Retina (tissue), 1 donor: Measurements from ENCODE around the gene PLXNA4.

ENCODE experiments used
- DNase-seq: peaks from one replicate; pipeline ENCODE4 v3.0.0-alpha.2; 2016

PLXNA4 gene

DNA sequence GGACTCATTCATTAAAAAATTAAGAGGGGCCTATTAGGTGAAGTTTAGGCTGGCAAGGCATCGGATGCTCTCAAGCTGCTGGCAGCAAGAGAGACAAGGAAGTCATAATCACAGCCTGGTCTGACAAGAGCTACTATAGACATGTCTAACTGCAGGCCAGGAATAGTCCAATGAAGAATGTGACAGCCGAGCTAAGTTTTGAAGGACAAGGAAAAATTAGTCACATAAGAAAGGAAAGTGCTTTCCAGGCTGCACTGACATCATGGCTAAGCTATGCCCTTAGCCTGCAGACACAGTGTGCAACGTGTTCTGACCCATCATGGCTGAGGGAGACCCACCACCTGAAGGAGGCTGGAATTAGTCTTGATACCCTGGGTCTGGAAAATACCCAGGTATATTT lies 281.1 kb downstream of the PLXNA4 start:
- DNase-seq: no peak

DNA sequence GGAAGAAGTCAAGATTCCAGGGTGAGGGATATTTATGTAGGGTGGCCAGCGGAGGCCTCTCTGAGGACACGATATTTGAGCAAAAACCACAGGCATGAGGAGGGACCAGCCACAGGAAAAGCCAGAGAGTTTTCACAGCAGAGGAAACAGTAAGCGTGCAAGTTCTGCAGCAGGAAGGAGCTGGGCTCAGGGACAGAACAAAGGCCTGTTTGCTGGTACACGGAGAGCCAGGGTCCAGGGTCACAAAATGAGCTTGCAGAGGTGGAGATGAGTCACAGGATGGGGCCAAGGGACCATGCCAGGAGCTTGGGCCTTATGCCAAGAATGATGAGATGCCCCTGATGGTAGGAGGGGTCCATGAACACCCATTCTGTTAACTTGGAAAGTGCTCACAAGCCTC lies 283.5 kb downstream of the PLXNA4 start:
- no peak for DNase-seq

DNA sequence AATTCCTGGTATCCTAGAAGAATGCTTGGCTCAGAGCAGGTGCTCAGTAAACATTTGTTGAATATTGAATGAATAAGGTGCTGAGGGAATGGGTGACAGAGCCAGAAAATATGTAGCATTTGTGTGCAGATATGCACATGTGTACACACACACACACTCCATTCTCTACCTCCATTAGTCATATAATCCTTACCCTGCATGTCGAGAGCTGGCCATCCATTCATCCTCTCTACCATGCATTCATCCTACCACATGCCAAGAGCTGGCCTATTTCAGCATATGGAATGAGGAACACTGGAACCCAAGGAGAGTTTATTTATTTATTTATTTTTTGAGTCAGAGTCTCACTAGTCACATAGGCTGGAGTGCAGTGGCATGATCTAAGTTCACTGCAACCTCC lies 284.8 kb downstream of the PLXNA4 start:
- no peak for DNase-seq

DNA sequence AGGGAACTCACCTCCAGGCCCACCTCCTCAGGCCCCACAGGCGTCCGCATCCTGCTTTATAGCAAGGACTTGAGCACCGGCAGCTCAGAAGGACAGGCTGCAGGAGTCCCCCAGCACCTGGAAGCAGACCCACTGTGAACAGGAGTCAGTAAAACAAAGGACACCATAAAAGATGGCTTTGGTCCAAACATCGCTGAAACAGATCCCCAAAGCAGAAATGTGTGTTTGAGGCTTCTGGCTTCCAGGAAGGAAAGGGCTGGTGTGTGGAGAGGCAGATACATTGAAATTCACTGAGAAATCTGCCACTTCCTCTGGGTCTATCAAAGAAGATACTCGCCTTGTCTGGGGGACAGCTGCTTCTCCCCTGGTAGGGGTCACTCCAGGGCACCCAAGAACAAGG lies 286.2 kb downstream of the PLXNA4 start:
- DNase-seq: no peak

DNA sequence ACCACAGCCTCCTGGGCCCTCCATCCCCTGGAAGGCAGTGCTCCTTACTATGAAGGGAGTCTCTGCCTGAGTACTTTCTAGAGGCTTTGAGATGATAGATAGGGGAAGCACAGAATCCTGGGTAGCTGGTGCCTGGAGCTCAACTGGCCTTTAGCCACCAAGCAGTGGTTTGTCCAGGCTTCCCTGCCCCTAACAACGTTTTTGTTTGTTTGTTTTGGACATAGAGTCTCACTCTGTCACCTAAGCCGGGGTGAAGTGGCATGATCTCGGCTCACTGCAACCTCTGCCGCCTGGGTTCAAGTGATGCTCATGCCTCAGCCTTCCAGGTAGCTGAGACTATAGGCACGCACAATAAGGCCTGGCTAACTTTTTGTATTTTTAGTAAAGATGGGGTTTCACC lies 289.4 kb downstream of the PLXNA4 start:
- DNase-seq: no peak

DNA sequence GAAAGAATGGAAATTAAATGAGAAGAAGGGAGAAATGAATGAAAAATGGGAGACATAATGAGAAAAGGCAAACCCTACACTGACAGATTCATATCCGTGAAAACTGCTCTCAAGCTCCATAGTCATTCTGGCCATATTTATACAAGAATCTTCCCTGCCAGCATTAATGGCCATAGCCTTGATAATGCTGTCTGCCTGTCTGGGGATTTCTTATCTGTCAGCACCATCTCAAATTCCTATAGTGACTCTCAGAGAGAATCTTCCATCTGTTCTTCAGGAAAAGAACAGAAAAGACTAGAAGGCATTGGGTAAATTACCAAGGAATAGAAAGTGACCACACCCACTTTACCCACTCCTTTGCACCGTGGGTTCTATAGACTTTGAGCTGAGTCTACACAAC lies 295.9 kb downstream of the PLXNA4 start:
- no peak for DNase-seq

DNA sequence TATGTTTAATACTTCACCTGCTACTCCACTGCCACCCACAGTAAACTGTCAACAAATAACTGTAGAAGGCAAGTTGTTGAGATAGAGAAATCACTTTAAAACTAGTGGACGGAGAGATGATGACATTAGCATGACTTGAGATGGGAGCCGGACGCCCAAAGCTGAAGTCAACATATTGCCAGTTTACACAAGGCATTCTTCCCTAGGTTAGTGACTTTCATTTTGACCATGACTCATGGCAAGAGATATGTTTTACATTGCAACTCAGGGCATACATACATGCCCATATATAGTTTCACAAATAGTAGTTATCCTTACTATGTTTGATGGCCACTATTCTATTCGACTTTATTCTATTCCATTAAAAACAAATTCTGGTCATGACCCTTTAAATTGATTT lies 296.6 kb downstream of the PLXNA4 start:
- DNase-seq: no peak

DNA sequence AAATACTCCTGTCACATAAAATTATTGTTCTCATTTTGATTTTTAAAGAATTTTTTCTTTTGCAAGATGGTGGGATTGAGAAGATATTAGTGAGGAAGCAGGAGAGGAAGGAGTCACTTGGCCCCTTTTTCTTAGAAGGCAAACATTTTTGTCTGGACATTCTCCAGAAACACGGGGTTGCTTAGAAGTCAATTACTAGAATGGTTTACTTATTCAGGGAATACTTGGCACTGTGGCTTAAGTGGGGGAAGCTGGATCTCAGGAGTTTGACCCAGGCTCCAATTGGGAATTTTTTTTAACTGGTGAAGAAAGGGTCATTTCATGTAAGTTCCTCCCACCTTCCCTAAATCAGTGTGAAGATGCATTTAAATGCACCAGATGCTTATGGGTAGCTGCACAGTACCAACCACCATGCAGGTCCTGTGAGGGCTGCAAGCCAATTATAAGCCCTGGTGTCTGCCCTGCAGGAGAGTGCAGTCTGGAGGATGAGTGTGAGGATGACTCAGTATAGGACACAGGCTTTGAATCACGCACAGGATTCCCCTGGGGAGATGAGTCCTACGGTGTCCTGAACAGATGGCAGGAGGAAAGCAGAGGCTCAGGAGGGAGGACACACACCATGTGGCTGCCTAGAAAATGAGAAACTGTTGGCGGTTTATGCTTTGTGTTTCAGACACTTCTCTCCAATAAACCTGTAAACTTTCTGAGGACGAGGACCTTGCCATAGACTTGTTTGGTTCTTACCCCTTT lies 299.1 kb downstream of the PLXNA4 start:
- no peak for DNase-seq

DNA sequence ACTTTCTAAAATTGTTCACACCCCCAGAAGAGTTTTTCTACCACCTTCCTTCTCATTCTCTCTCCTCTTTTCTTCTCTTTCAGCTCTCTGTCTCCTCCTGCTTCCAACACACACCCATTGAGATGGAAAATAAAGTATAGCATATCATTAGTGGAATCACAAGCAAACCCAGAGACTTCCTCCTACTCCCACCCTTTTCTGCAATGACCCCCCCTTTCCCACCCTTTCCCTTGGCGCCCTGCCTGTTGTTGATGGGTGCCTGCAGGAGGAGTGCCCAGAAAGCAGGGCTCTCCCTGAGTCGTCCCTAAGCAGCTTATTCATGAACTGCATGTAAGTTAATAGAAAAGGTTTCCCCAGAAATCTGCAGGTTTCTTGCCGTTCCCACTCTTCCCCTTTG lies 300.0 kb downstream of the PLXNA4 start:
- DNase-seq: no peak

DNA sequence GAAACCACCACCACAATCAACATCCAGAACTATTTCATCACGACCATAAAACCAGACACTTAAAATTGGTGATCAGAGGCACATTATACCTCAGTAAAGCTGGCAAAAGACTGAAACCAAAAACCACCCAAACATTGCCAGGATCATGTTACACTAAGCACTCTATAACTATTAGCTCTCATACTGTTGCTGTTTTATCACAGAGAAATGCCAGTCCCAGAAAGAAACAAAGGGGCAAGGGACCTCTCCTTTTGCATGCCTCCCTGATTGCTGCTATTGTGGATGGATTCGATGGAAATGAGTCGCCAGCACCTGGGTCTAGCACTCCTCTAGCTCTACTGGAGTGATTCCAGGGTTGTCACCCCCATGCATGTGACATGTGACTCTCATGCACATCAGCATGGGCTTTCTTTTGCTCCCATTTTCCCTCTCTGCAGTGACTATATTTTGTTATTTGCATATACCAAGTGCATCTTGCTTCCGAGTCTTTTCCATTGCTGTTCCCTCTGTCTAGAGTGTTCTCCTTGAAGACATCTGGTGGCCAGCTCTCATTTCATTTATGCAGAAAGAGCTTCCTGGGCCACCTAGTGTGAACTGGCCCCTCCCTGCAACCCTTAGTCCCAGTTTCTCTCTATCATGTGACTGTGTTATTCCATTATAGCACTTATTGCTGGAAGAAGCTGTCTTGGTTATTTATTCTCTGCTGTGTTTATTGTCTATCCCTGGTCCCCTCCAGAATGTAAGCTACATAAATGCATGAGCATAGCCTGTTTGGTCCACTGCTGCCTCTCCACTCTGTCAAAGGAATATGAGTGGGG lies 300.6 kb downstream of the PLXNA4 start:
- no peak for DNase-seq

DNA sequence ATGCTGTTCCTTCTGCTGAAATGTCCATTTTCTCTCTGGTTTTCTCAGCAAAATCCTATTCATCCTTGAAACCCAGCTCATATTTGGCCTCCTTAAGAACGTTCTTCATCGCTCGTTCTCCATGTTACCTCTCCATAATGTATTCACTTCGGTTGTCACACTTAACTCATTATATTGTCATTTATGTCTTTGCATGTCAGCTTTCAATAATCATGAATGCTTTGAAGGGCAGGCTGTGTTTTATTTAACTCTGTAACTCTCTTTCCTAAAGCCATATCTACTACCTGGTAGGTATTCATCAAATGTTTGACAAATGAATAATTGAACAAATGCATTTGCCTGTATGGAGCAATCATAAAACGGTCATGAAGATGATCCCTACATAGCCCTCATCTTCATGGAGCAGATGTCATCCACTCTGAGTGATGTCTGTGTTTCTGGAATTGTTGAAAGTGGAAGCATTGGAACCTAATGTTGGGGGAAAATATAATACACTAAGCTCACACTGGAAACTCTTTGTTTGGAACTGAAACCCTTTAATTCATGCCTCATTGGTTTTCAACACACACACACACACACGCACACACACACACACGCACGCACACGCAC lies 303.4 kb downstream of the PLXNA4 start:
- DNase-seq: no peak

DNA sequence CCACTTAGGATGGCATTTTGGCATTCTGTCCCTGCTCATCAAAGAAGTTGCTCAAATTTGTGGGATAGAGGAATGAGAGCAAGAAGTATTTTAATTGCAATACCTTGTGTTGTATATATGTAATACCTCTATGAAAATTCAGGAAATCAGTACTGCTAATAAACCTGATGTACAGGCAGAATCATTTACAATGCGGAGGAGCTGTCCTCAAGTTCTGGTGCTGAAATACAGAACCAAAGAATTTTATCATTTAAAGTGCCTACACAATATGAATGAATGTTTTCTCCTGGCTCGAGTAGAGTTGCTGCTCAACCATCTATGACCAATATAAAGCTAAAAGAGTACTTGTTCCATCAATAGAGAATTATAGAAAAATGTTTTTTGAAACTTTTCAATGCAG lies 305.8 kb downstream of the PLXNA4 start:
- DNase-seq: no peak

DNA sequence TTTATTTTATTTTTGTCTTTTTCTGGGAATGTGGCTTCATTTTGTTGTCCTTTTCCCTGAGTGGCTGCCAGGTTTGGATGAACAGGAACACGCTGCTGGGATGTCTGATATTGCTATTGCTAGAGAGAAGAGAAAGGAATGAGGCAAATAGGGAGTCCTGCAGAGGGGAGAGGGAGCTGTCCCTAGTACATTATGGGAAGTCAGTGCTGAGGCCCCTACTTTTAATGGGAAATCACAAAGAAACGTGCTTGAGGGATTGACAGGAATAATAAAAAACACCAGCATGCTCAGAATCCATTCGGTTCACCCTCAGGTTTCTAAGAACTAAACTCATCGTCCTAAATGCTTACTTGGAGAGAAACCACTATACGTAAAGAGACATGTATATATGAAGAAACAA lies 306.6 kb downstream of the PLXNA4 start:
- DNase-seq: no peak

DNA sequence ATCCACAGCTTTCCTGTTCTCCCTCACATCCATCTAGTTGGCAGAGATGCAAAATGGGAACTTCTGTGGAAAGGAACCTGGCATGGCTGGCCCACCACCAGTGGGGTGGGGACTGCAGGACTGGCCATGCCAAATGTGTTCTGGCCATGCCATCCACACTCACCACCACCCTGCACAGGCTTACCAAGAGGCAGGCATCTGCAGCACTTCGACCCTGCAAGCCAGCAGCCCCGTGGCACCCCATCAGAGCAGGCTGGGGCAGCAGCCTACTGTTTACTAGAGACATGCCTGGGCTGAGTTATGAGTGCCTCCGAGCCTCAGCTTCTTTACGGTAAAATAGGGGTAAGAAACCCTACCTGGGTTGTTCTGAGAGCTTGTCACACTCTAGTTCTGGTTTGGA lies 313.1 kb downstream of the PLXNA4 start:
- no peak for DNase-seq

DNA sequence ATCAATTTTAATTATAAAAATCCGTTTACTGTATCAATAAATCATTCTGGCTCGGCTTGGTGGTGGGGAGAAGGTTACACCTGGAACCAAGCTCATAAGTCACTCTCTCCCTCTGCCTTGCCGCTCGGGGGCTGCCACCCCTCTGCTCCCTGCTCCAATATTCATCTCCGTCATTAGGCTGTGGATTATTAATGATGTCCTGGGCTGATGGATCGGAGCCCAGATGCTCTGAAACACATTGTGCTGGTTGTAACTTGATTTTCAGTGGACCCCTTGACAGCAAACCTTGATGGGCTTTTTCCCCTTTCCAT lies 314.2 kb downstream of the PLXNA4 start:
- no peak for DNase-seq

DNA sequence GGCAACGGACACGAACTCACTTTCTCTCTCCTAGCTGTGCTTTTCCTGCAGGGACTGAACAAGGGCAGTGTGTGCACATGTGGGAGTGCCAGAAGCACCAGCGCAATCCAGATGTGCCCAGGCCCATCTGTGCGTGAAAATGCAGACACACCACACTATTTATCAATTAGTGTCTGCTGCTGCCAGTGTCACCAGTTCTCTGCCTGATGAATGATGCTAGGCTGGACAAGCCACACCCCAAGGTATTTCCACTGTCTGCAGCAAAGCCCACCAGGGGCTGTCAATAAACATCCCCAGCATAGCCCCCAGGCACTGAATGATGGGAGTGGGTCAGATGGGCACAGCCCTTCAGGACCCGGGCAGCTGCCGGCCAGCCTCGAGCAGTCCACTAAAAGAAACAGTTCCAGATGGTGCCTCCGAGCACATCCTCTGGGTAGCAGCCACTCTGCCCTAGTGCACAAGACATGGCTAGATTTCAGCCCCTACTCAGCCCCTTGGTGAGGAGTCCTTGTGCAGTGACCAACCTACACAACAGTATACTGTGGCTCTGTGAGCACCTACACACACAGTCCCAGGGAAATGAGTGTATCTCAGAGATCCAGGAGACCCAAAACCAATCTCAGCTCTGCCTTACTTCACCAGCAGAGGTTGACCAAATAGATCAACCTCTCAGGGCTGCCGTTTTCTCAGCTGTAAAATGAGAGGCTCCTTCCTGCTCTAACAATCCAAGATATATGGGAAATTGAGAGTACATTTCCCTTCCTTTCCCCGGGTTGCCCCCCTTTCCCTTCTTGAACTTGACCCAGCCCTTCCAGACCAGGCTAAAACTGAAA lies 314.7 kb downstream of the PLXNA4 start:
- peak; percentile 49 for DNase-seq

DNA sequence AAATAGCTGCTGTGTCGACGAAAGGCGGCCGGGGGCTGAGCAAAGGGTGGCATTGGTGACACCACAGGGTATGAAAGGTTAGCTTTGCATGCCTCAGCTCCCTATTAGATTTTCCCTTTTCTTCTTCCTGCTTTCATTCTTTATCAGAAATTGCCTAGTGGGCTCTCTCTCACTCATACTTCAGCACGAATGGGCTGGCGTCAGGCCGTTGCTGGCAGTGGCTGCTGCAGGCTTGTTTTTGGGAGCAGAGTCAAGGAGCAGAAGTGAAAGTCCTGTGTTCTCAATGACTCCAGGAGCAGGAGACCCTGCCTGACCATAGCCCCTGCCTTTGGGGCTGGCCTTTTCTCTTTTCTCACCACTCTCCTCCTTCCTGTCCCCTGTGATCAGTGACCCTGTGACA lies 318.0 kb downstream of the PLXNA4 start:
- no peak for DNase-seq

DNA sequence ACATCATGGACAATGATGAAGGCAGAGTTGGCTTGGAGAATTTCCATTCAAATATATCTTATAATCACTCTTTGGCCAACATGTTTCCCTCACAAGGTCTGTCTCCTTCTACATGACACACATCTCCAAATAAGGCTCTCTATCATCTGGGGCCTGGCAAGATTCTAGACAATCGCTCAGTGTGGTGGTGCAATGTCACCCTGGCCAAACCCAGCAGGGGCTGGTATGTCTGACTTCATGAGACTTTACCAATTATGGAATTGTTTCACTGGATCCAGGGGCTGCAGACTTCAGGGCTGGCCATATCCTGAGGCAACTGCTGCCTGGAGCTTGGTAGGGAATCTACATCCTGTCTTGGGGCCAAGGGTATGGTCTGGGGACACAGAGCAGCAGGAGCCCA lies 319.0 kb downstream of the PLXNA4 start:
- no peak for DNase-seq

DNA sequence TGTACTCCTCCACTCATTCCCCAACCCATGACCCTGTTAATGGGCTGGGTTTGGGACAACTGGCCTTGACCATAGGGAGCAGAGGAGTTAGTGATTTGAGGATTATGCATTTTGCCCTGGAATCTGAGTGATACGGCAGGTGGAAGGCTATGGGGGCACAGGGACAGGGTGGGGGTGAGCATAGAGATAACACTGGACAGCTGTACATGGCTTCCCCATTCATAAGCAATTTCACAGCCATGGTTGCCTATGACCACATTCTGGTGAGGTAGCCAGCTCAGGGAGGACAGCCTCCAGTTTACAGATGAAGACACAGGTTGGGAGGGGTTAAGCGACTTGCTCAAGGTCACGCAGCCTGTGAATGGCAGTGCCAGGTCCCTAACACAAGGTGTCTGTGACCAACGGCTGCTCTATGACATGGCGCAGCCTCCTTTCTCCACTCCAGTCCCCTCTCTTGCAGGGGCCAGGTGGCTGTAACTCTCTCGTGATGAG lies 319.5 kb downstream of the PLXNA4 start:
- no peak for DNase-seq

DNA sequence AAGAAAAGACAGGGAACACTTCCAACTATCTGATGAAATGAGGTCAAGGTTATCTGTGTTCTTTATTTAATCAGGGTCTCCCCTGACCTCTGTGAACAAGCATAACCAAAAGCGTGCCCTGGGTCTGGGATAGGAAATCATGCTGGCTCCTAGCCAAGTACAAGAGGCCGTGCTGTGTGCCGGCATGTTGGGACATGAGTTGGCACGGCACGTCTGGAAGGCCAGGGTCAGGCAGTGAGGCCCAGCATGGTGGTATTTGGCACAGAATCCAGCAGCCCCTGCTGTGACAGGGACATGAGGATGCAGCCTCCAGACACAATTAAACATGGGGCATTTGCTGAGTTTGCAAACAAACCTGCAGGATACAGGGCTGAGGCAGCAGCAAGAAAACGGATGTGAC lies 320.4 kb downstream of the PLXNA4 start:
- no peak for DNase-seq

DNA sequence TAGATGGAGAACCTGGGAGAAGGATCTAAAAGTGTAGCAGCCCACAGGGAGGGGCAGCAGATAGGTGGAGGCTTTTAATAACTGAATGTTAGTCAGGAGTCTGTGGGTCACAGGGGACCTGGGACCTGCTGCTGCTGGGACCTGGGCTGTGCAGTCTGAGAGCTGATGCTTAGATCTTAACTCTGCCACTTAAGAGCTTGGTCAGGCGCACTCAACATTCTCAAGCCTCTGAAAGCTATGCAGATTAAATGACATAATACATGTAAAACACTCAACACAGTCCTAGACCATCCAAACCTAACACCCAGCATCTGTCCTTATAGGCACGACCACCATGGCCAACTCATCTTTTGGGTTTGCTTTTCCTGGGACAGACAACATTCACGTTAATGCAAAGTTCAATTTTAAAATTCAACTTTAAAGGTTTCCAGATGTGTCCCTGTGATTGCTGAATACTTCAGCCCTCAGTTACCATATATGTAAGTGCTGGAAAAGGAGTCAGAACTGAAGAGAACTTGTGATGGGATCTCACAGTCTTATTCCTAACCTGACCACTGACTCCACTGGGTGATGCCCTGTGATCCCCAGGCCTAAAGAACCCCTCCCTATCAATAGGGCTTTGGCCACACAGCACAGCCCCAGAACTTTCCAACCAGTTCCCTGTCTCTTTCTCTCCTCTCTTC lies 321.0 kb downstream of the PLXNA4 start:
- DNase-seq: no peak

DNA sequence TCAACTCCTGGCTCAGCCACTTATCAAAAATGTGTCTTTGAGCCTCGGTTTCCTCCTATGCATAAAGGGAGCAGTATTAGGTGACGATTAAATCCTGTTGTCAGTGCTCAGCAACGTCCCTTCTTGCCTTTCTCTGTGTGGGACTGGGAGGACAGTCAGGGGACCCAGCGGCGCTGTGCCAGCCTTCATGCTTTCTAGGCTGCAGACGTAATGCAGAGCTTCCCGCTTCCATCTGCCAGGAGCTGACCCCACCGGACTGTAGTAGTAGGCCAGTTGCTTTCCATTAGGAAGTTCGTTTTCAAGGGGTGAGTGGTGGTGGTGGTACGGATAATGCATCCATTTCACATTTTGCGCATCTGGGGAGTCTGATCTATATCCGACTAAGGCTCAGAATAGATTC lies 321.8 kb downstream of the PLXNA4 start:
- no peak for DNase-seq

DNA sequence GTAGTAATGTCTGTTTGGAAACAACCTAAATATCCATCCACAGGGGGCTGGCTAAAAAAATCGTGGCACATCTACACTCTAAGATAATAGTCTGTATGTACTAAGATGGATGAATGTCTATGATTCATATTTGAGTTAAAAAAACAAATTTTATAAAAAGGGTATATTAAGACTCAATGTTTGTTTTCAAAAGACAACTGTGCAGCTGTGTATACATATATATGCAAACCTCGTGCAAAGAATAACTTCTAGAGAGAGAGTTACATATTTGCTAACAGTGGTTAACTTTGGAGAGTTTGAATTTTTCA lies 323.5 kb downstream of the PLXNA4 start:
- DNase-seq: no peak
